ENCODE results near the gene BCL6.

DNA sequence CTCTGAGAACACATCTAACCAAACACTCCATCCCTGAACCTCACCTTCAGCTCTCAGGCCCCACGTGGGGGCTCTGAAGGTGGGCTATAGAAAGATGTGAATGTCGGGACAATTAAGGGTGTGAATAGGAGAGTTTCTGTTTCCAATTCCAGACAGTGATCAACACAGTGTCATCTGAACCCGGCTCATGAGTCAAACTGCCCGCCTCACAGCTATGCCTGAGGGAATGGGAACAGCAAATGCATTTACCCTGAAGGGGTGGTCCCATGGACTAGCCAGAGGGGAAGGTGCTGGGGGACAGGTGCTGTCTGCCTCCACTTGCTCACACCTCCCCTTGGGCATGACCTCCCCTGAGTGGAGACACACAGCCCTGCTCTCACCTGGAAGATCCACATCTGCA lies 49.2 kb downstream of the BCL6 start:
- TF ChIP-seq FOXK2 (IDR thresholded peaks at IDR 0.05) = no peak
- TF ChIP-seq ARNT (IDR thresholded peaks at IDR 0.05) = no peak
- no peak for TF ChIP-seq BHLHE40 (IDR thresholded peaks at IDR 0.05; ENCODE audit: borderline replicate concordance)
- no peak for TF ChIP-seq FOXM1 (IDR thresholded peaks at IDR 0.05; ENCODE audit: borderline replicate concordance)
- TF ChIP-seq SP1 (IDR thresholded peaks at IDR 0.05) = no peak
- TF ChIP-seq TARDBP (IDR thresholded peaks at IDR 0.05) = no peak
- TF ChIP-seq, protein P1, sequence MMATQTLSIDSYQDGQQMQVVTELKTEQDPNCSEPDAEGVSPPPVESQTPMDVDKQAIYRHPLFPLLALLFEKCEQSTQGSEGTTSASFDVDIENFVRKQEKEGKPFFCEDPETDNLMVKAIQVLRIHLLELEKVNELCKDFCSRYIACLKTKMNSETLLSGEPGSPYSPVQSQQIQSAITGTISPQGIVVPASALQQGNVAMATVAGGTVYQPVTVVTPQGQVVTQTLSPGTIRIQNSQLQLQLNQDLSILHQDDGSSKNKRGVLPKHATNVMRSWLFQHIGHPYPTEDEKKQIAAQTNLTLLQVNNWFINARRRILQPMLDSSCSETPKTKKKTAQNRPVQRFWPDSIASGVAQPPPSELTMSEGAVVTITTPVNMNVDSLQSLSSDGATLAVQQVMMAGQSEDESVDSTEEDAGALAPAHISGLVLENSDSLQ (IDR thresholded peaks at IDR 0.05) = no peak
- no peak for TF ChIP-seq FOXA1 (IDR thresholded peaks at IDR 0.05)
- no peak for TF ChIP-seq HDGF (IDR thresholded peaks at IDR 0.05; ENCODE audit: borderline replicate concordance)
- no peak for TF ChIP-seq ZNF384 (IDR thresholded peaks at IDR 0.05)
- TF ChIP-seq L3MBTL2 (conservative IDR thresholded peaks at IDR 0.05) = no peak
- no peak for TF ChIP-seq CTBP1 (IDR thresholded peaks at IDR 0.05; ENCODE audit: borderline replicate concordance)
- TF ChIP-seq ELF4 (IDR thresholded peaks at IDR 0.05) = no peak
